HL-60 (cell line): ENCODE measurements around the gene PTS.

Experiments
- DNase-seq, 2 experiments: peaks; one replicate each; pipeline ENCODE4 v3.0.0-alpha.2; 2010 to 2020; ENCODE audit warnings: low read depth in 1 of 2, low spot score in 1 of 2
- H3K27ac ChIP-seq: fragments of 250-450 bp; sonication (Bioruptor Pico); replicated peaks from 2 replicates; pipeline ENCODE4 v1.5.1; 2020; ENCODE audit warnings: mild to moderate bottlenecking, moderate library complexity
- H3K27me3 ChIP-seq: fragments of 250-450 bp; sonication (Bioruptor Pico); 2 replicates; pipeline ENCODE4 v1.5.1; 2021; ENCODE audit warnings: mild to moderate bottlenecking, moderate library complexity; ENCODE audit not compliant: insufficient read depth, poor library complexity, severe bottlenecking
- H3K4me3 ChIP-seq: replicated peaks from 2 replicates; pipeline ENCODE4 v1.5.1; 2011; ENCODE audit warnings: mild to moderate bottlenecking, control low read depth, low read length; ENCODE audit not compliant: insufficient read depth
- CTCF ChIP-seq: IDR thresholded peaks from one replicate; pipeline ENCODE4 v1.5.1; 2011; ENCODE audit warnings: low read length, control low read depth, inconsistent platforms; ENCODE audit not compliant: insufficient read depth
- GABPA ChIP-seq: IDR thresholded peaks from 2 replicates; pipeline ENCODE4 v1.6.1; 2012; ENCODE audit warnings: low read depth
- POLR2AphosphoS5 ChIP-seq: IDR thresholded peaks from 2 replicates; pipeline ENCODE4 v1.6.1; 2012; ENCODE audit warnings: low read depth
- REST ChIP-seq: IDR thresholded peaks from 2 replicates; pipeline ENCODE4 v1.6.1; 2012; ENCODE audit warnings: low read depth; ENCODE audit not compliant: insufficient replicate concordance
- SPI1 ChIP-seq: IDR thresholded peaks from 2 replicates; pipeline ENCODE4 v1.6.1; 2012; ENCODE audit warnings: low read depth, mild to moderate bottlenecking, borderline replicate concordance

PTS gene

GRCh38 chr11:112268406-112268805, 42.2 kb downstream of the PTS start:
- no peak overlapping the region for H3K27ac ChIP-seq
- H3K4me3 ChIP-seq = no peak overlapping the region
- TF ChIP-seq CTCF (no peak), POLR2AphosphoS5 (no peak), REST (no peak), SPI1 (no peak), GABPA (no peak)
- H3K27me3 ChIP-seq = no peaks in the 10 kb centered on the region
- no peak for DNase-seq

GRCh38 chr11:112269139-112269538, 42.9 kb downstream of the PTS start:
- TF ChIP-seq REST (no peak), POLR2AphosphoS5 (no peak), SPI1 (no peak), CTCF (no peak), GABPA (no peak)
- no peak for DNase-seq
- H3K27ac ChIP-seq = no peak overlapping the region
- no peak overlapping the region for H3K4me3 ChIP-seq
- H3K27me3 ChIP-seq = no peaks in the 10 kb centered on the region

- H3K4me3 ChIP-seq = no peak overlapping the region
- no peak for TF ChIP-seq GABPA
- TF ChIP-seq POLR2AphosphoS5 = no peak
- no peak for TF ChIP-seq SPI1
- TF ChIP-seq REST = no peak
- no peak for TF ChIP-seq CTCF
- no peaks in the 10 kb centered on the region for H3K27me3 ChIP-seq
- H3K27ac ChIP-seq = no peak overlapping the region
- no peak for DNase-seq
These were observed 44.4 kb downstream of the PTS start for GRCh38 chr11:112270551-112271180.
